Left cardiac atrium (tissue), 4 donors: Measurements from ENCODE around the gene PNMA1. TPM values are rescaled to one million over a fixed set of nuclear protein-coding genes. Genes with fewer than 3 reads are reported as not detected.
A peak's percentile ranks its signal among the peaks of the same experiment; 100 is the strongest.

Experiments
- ATAC-seq, 2 donors: fragments of 200-7000 bp; cut with Tn5 transposase; one replicate each; pipeline ENCODE4 v1.9.1; 2020; ENCODE audit warnings: mild to moderate bottlenecking in 2 of 2, moderate library complexity in 2 of 2
- DNase-seq: peaks from one replicate; pipeline ENCODE4 v3.0.0-alpha.2; 2020
- intact Hi-C, 2 donors: fragments of 100-400 bp; cut with DNase I; formaldehyde crosslinking; loops; one replicate each; pipeline versions ENCODE4 v1.14.1 to v1.15.1; 2022 to 2023
- total RNA-seq, 2 donors: library from RNA; stranded (reverse); fragmentation: NEBNext Ultra II Directional; extraction: Animal tissue kit (Norgen Biotek cat#: 25700); gene quantifications; one replicate each; pipeline ENCODE4 v1.2.1, GENCODE V29; 2021
- donor health status: DM: no; HTN: yes; CAD: no.
- donor health status: DM: no; HTN: yes; CAD: no; lungs with severe emphysema.
- donor health status: DM: yes; HTN: yes; CAD: no.
- donor health status: Dilated cardiomyopathy.

Gene PNMA1
- total RNA-seq, 2 donors from 2014 or later, result 25.9 to 29.6 TPM

GRCh38 chr14:73741386-73741875 lies 27.2 kb upstream of the PNMA1 start:
- peak; percentile 85 for DNase-seq
- intact Hi-C loops, result loop anchor here in 1 of 2 donors (5.0 kb wide), 1 partner anchor 46 kb away; no protein-coding TSS in a partner anchor
- peak; percentile 70 to 85 for ATAC-seq

- intact Hi-C loops, result loop anchor here in 1 of 2 donors (5.0 kb wide), 1 partner anchor 47 kb away; no protein-coding TSS in a partner anchor
- ATAC-seq, result peak; percentile 75
- DNase-seq, result peak; percentile 85
These were observed 26.6 kb upstream of the PNMA1 start for GRCh38 chr14:73740618-73741326.

- intact Hi-C loops, result loop anchor here (5.0 to 10.0 kb wide), 2 partner anchors 45 to 47 kb away; no protein-coding TSS in a partner anchor
These were observed 25.9 kb upstream of the PNMA1 start for GRCh38 chr14:73739899-73740617.

GRCh38 chr14:73739174-73739898 lies 25.2 kb upstream of the PNMA1 start:
- ATAC-seq (no peak), DNase-seq (no peak)
- intact Hi-C loops, result loop anchor here in 1 of 2 donors (10.0 kb wide), 1 partner anchor 45 kb away; no protein-coding TSS in a partner anchor

More at GRCh38 chr14:73739899-73740617, 25.9 kb upstream of the PNMA1 start:
- no peak for ATAC-seq
- no peak for DNase-seq

GRCh38 chr14:73738518-73739173 lies 24.5 kb upstream of the PNMA1 start:
- no peak for ATAC-seq

GRCh38 chr14:73736842-73737241 lies 22.7 kb upstream of the PNMA1 start:
- no peak for DNase-seq
- intact Hi-C loops, result loop anchor here in 1 of 2 donors (10.0 kb wide), 1 partner anchor 48 kb away; no protein-coding TSS in a partner anchor

More at GRCh38 chr14:73738518-73739173, 24.5 kb upstream of the PNMA1 start:
- intact Hi-C loops, result loop anchor here in 1 of 2 donors (10.0 kb wide), 1 partner anchor 46 kb away; no protein-coding TSS in a partner anchor
- no peak for DNase-seq

GRCh38 chr14:73732006-73732405 lies 17.8 kb upstream of the PNMA1 start:
- DNase-seq, result no peak
- no peak for ATAC-seq
- intact Hi-C loops, result loop anchor here in 1 of 2 donors (10.0 kb wide), 1 partner anchor 53 kb away; no protein-coding TSS in a partner anchor

More at GRCh38 chr14:73736842-73737241, 22.7 kb upstream of the PNMA1 start:
- no peak for ATAC-seq

- ATAC-seq (peak in 1 of 2 donors; percentile 28), DNase-seq (no peak)
- intact Hi-C loops, result loop anchor here in 1 of 2 donors (10.0 kb wide), 1 partner anchor 54 kb away; no protein-coding TSS in a partner anchor
These were observed 16.9 kb upstream of the PNMA1 start for GRCh38 chr14:73731111-73731510.

GRCh38 chr14:73729556-73730265 lies 15.5 kb upstream of the PNMA1 start:
- intact Hi-C loops, result loop anchor here (2.0 to 10.0 kb wide), 3 partner anchors 29 to 98 kb away; no protein-coding TSS in a partner anchor
- no peak for DNase-seq
- ATAC-seq, result no peak

GRCh38 chr14:73728717-73729330 lies 14.6 kb upstream of the PNMA1 start:
- DNase-seq (peak; percentile 89), ATAC-seq (peak; percentile 60 to 62)
- intact Hi-C loops, result loop anchor here (1.0 to 10.0 kb wide), 4 partner anchors 30 to 98 kb away; no protein-coding TSS in a partner anchor

GRCh38 chr14:73727166-73727565 lies 13.0 kb upstream of the PNMA1 start:
- ATAC-seq, result no peak
- no peak for DNase-seq
- intact Hi-C loops, result loop anchor here (5.0 to 10.0 kb wide), 2 partner anchors 58 to 100 kb away; no protein-coding TSS in a partner anchor

- DNase-seq (no peak), ATAC-seq (no peak)
- intact Hi-C loops, result loop anchor here (5.0 to 10.0 kb wide), 2 partner anchors 59 to 101 kb away; no protein-coding TSS in a partner anchor
These were observed 12.1 kb upstream of the PNMA1 start for GRCh38 chr14:73726025-73726961.

- intact Hi-C loops, result loop anchor here (5.0 to 10.0 kb wide), 2 partner anchors 59 to 102 kb away; no protein-coding TSS in a partner anchor
- ATAC-seq (peak in 1 of 2 donors; percentile 31), DNase-seq (no peak)
These were observed 11.2 kb upstream of the PNMA1 start for GRCh38 chr14:73725116-73726024.

- DNase-seq, result no peak
These were observed 10.5 kb upstream of the PNMA1 start for GRCh38 chr14:73724696-73725095.

More at GRCh38 chr14:73724696-73725095, 10.5 kb upstream of the PNMA1 start:
- intact Hi-C loops, result loop anchor here (5.0 to 10.0 kb wide), 2 partner anchors 60 to 103 kb away; no protein-coding TSS in a partner anchor
- no peak for ATAC-seq
